Measurements from ENCODE around the gene RCL1.

DNA sequence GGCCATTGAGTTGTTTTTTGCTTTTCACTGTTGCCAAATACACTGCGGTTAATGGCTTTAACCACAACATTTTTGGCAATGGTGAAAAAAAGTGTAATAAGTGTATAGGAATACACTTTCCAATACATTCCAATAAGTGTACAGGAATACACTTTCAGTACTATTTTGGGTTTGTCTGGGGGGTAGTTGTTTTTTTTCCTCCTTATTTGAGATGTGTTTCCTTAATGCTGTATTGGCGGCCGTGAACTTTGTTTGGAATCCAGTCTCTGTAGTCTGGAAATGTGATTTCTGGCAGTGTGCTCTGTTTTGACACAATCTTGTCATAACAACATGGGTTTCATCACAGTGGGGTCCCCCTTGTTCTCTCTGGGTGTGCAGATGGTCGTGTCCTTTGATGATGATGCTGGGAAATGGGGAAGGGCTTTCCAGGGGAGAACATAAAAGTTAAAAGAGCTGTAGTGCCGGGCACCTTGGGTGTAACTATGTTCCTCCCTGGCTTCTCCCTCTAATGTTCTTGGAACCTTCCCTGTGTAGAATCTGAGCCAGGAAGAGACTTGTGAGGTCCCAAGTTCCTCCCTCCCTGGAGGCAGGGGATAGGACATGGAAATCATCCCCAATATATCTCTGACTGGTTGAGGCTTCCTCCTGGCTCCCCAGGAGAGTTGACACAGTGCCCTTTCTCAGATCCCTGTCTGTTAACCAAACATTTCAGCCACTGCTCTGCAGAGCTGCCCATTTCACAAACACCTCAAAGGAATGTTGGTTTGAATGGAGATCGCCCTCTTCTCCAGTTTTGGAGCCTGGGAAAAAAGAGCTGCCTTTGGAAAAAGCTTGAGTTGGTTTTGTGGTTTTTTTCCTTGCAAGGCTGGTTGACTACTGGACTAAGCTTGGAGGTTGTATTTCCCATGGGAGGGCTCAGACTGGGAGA is 44.8 kb downstream of the RCL1 start:
- TF ChIP-seq CTCF (IDR thresholded peaks at IDR 0.05) = no peak
- TF ChIP-seq POLR2A (IDR thresholded peaks at IDR 0.05; ENCODE audit: low read depth) = no peak
- no peak for TF ChIP-seq EP300 (IDR thresholded peaks at IDR 0.05)
- no peak for TF ChIP-seq POLR2AphosphoS5 (IDR thresholded peaks at IDR 0.05)
